ENCODE results near the gene FARS2.

- no peak for TF ChIP-seq CTCF (optimal IDR thresholded peaks at IDR 0.05 in 1 of 3, IDR thresholded peaks at IDR 0.05 in 1 of 3, conservative IDR thresholded peaks at IDR 0.05 in 1 of 3; ENCODE audit: extremely low read depth in 1 of 3, insufficient read depth in 2 of 3, low read length in 3 of 3)
- no peak for TF ChIP-seq EZH2 (IDR thresholded peaks at IDR 0.05; ENCODE audit: low read length)
Observed at GRCh38 chr6:5710516-5710915, 449.2 kb downstream of the FARS2 start.
